ENCODE data around the gene CCDC8. TPM values are rescaled to one million over a fixed set of nuclear protein-coding genes. Genes with fewer than 3 reads are reported as not detected.
"Not testable (repeated sequence)": the region's sequence is repeated elsewhere in the genome, so short reads cannot be mapped to it uniquely, and the experiment has no call there.

Gene CCDC8
- total and polyA plus RNA-seq, 2 experiments from 2014 or later, result 5.6 to 16.5 TPM

DNA sequence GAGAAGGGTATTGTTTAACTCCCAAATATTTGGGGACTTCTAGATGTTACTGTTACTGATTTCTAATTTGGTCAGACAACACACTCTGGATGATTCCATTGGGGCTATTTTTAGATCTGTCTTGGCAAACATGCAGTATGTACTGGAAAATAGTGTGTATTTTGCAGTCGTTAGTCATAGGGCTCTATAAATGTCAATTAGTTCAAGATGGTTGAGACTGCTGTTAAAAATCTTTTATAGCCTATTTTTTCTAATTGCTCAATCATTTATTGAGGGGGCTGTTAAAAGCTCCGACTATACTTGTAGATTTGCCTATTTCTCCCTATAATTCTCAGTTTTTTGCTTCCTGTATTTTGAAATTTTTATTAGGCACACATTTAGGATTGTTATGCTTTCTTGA is 35.1 kb downstream of the CCDC8 start (continued):
- TF ChIP-seq, protein P1, sequence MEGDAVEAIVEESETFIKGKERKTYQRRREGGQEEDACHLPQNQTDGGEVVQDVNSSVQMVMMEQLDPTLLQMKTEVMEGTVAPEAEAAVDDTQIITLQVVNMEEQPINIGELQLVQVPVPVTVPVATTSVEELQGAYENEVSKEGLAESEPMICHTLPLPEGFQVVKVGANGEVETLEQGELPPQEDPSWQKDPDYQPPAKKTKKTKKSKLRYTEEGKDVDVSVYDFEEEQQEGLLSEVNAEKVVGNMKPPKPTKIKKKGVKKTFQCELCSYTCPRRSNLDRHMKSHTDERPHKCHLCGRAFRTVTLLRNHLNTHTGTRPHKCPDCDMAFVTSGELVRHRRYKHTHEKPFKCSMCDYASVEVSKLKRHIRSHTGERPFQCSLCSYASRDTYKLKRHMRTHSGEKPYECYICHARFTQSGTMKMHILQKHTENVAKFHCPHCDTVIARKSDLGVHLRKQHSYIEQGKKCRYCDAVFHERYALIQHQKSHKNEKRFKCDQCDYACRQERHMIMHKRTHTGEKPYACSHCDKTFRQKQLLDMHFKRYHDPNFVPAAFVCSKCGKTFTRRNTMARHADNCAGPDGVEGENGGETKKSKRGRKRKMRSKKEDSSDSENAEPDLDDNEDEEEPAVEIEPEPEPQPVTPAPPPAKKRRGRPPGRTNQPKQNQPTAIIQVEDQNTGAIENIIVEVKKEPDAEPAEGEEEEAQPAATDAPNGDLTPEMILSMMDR (conservative IDR thresholded peaks at IDR 0.05; ENCODE audit: low read depth in 2 of 2), result no peak
- TF ChIP-seq JUNB (IDR thresholded peaks at IDR 0.05; ENCODE audit: unreplicated experiment) (no peak), CREB1 (CRISPR knock-in tag; IDR thresholded peaks at IDR 0.05; ENCODE audit: low read depth) (no peak)

DNA sequence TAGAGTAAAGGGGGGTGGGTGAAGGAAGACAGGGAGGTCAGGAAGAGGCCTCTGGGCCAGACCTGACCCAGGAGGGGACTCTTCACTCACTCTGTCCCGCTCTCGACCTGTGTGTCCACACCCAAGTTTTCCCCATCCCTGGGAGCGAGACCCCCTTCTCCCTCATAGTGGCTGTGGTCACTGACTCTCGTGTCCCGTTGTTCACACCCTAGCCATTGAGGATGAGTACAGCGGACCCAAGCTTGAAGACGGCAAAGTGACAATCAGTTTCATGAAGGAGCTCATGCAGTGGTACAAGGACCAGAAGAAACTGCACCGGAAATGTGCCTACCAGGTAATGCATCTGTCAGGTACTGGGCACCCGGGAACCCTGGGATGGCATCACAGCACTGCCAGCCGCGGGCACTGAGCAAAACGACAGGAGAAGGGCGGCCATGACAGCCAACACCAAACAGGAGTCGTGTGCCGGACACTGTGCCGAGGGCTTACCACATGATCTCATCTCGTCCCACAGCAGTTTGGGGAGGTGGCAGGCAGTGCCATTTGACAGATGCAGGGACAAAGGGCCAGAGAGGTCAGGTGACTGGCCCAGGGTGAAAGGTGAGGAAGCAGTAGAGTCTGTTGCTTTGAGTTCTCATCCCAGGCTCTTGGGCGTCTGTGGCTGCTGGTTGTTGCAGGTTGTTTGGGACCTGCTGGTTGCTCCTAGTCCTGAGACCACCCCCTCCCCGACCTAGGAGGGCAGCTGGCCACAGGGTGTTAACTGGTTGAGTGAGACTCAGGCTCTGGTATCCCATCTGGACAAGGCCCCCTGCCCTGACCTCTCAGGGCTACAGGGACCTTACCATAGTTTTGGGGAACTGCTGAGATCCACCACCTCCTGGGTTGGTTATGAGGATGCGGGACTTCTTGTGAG is 36.9 kb downstream of the CCDC8 start:
- Mint-ChIP-seq H3K36me3 (ENCODE audit: low read depth) (peaks cover 52% of the 10 kb centered on the region), H3K4me3 (no peak overlapping the region), H3K27ac (no peak overlapping the region), H3K9me3 (no peaks in the 10 kb centered on the region), H3K4me1 (peaks cover 38% of the 10 kb centered on the region), H3K27me3 (ENCODE audit: insufficient read depth, low read depth, poor library complexity) (peaks cover 8% of the 10 kb centered on the region)
- Histone ChIP-seq H3K4me2 (no peak overlapping the region), H3K27me3 (ENCODE audit: insufficient read depth) (no peaks in the 10 kb centered on the region), H3K79me2 (replicated peaks; ENCODE audit: insufficient read depth) (peaks cover 61% of the 10 kb centered on the region), H3K4me1 (ENCODE audit: insufficient read depth) (peaks cover 24% of the 10 kb centered on the region), H3K4me3 (no peak overlapping the region), H3F3A (replicated peaks; ENCODE audit: low read depth) (peaks cover 11% of the 10 kb centered on the region), H3K27ac (ENCODE audit: low read depth) (no peak overlapping the region), H4K20me1 (replicated peaks; ENCODE audit: insufficient read depth) (peaks cover 10% of the 10 kb centered on the region), H3K36me3 (ENCODE audit: insufficient read depth) (peaks cover 5% of the 10 kb centered on the region; the same call in 1 of the 2 replicates), H3K9me2 (ENCODE audit: insufficient read depth) (no peaks in the 10 kb centered on the region), H2AFZ (no peak overlapping the region)
- DNase-seq (ENCODE audit: low spot score) (no peak), ATAC-seq (no peak)
- TF ChIP-seq NANOG (IDR thresholded peaks at IDR 0.05; ENCODE audit: borderline replicate concordance) (no peak), POLR2AphosphoS5 (IDR thresholded peaks at IDR 0.05; ENCODE audit: low read depth) (no peak), ZNF114 (CRISPR knock-in tag; IDR thresholded peaks at IDR 0.05) (no peak), STAT1 (IDR thresholded peaks at IDR 0.05; ENCODE audit: unreplicated experiment) (no peak)

DNA sequence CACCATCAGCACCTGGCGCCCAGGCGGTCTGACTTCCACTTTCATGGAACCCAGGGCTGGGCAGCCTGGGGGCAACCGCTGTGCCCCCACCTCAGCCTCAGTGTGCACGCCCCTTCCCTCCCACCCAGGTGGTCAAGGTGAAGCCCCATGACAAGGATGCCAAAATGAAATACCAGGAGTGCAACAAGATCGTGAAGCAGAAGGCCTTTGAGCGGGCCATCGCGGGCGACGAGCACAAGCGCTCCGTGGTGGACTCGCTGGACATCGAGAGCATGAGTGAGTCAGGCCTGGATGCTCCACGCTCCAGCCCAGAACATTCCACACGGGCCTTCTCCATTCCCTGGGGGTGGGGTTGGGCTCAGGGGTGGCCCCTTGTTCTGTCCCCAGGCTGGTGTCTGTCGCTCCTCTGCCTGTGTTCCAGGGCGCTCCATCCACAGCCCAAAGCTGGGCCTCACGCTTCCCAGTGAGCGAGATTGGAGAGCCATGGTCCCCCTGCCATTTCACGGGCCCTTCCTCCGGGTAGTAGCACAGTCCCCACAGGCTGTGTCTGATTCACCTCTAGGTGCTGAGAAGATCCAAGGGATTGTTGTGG is 37.8 kb downstream of the CCDC8 start:
- H3K27me3 ChIP-seq (ENCODE audit: insufficient read depth); H2AFZ ChIP-seq; H4K20me1 ChIP-seq (replicated peaks; ENCODE audit: insufficient read depth); H3K9me2 ChIP-seq (ENCODE audit: insufficient read depth); H3K27ac Mint-ChIP-seq; H3K4me3 ChIP-seq; H3K4me3 Mint-ChIP-seq; H3K4me2 ChIP-seq; H3K36me3 ChIP-seq (ENCODE audit: insufficient read depth); H3K9me3 Mint-ChIP-seq; H3K27ac ChIP-seq (ENCODE audit: low read depth); ATAC-seq; DNase-seq (ENCODE audit: low spot score): not testable (repeated sequence)
- H3K4me1 ChIP-seq (ENCODE audit: insufficient read depth), result peaks cover 27% of the 10 kb centered on the region
- peaks cover 46% of the 10 kb centered on the region for H3K36me3 Mint-ChIP-seq (ENCODE audit: low read depth)
- H3K27me3 Mint-ChIP-seq (ENCODE audit: insufficient read depth, low read depth, poor library complexity), result peaks cover 11% of the 10 kb centered on the region
- peaks cover 11% of the 10 kb centered on the region for H3F3A ChIP-seq (replicated peaks; ENCODE audit: low read depth)
- peaks cover 47% of the 10 kb centered on the region for H3K4me1 Mint-ChIP-seq
- peaks cover 63% of the 10 kb centered on the region for H3K79me2 ChIP-seq (replicated peaks; ENCODE audit: insufficient read depth)
